ENCODE results near the gene CST6. TPM values are rescaled to one million over a fixed set of nuclear protein-coding genes. Genes with fewer than 3 reads are reported as not detected.

The CST6 gene
- total and polyA plus RNA-seq, 2 experiments from 2014 or later: 4.2 to 8.3 TPM

DNA sequence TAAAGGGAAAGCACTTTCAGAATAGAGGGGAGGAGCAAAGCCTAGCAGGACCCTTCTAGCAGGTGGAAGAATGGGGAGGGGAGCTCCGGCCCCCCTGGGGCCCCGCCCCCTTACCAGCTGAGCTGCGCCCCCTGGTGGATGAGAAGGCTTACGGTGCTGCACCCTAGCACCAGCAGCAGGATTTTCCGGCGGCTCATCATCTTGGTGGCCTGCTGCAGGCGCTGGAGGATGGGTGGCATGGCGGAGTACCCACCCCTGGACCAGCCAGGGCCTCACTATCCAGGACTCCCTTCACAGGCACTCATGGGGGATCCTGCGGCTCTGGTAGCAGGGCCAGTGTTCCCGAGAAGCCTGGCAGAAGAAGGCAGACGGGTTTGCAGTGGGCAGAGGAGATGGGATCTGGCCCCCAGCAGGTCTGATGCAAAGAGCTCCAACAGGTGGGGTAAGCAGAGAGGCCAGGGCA lies 33.4 kb downstream of the CST6 start:
- Mint-ChIP-seq H3K4me3 (peak overlapping the region; percentile 44; the same call in 2 of the 3 replicates), H3K9me3 (no peaks in the 10 kb centered on the region; the same call in 2 of the 3 replicates), H3K27me3 (ENCODE audit: insufficient read depth, low read depth, poor library complexity) (peaks cover 6% of the 10 kb centered on the region), H3K4me1 (peaks cover 34% of the 10 kb centered on the region), H3K27ac (peak overlapping the region; percentile 76; the same call in 1 of the 2 replicates), H3K36me3 (ENCODE audit: low read depth) (peaks cover 24% of the 10 kb centered on the region)
- Histone ChIP-seq H2AFZ (no peak overlapping the region), H3K27me3 (ENCODE audit: insufficient read depth) (no peaks in the 10 kb centered on the region), H4K20me1 (replicated peaks; ENCODE audit: insufficient read depth) (no peaks in the 10 kb centered on the region; the same call in none of the 2 replicates), H3F3A (replicated peaks; ENCODE audit: low read depth) (peaks cover 12% of the 10 kb centered on the region; the same call in 1 of the 2 replicates), H3K9me2 (ENCODE audit: insufficient read depth) (no peaks in the 10 kb centered on the region), H3K27ac (ENCODE audit: low read depth) (no peak overlapping the region), H3K4me2 (0 out of 2 replicates have a peak overlapping the region, but pooled peaks have one; percentile 60), H3K79me2 (replicated peaks; ENCODE audit: insufficient read depth) (0 out of 2 replicates have a peak, but pooled peaks cover 4% of the 10 kb centered on the region), H3K36me3 (ENCODE audit: insufficient read depth) (no peaks in the 10 kb centered on the region), H3K4me3 (no peak overlapping the region), H3K4me1 (ENCODE audit: insufficient read depth) (peaks cover 7% of the 10 kb centered on the region; the same call in 1 of the 2 replicates)
- DNase-seq (ENCODE audit: low spot score): peak; percentile 95
- TF ChIP-seq CREB1 (CRISPR knock-in tag; IDR thresholded peaks at IDR 0.05; ENCODE audit: low read depth) (0 out of 2 replicates have a peak, but pooled peaks have one; percentile 25), ZNF114 (CRISPR knock-in tag; IDR thresholded peaks at IDR 0.05) (no peak), ETS1 (IDR thresholded peaks at IDR 0.05) (no peak), CTCF (conservative IDR thresholded peaks at IDR 0.05; ENCODE audit: low read depth in 2 of 2) (peak; percentile 84 to 91), EZH2 (IDR thresholded peaks at IDR 0.05; ENCODE audit: low read depth, unreplicated experiment) (no peak), EZH2phosphoT487 (IDR thresholded peaks at IDR 0.05; ENCODE audit: unreplicated experiment) (no peak)
- peak; percentile 75 for ATAC-seq

- Histone ChIP-seq H3K27ac (ENCODE audit: low read depth) (no peak overlapping the region), H4K20me1 (replicated peaks; ENCODE audit: insufficient read depth) (no peaks in the 10 kb centered on the region; the same call in none of the 2 replicates), H3F3A (replicated peaks; ENCODE audit: low read depth) (peaks cover 21% of the 10 kb centered on the region; the same call in 1 of the 2 replicates), H3K27me3 (ENCODE audit: insufficient read depth) (no peaks in the 10 kb centered on the region), H3K79me2 (replicated peaks; ENCODE audit: insufficient read depth) (0 out of 2 replicates have a peak, but pooled peaks cover 4% of the 10 kb centered on the region), H3K4me3 (no peak overlapping the region), H3K36me3 (ENCODE audit: insufficient read depth) (no peaks in the 10 kb centered on the region), H3K4me1 (ENCODE audit: insufficient read depth) (peaks cover 16% of the 10 kb centered on the region), H2AFZ (no peak overlapping the region), H3K4me2 (no peak overlapping the region), H3K9me2 (ENCODE audit: insufficient read depth) (no peaks in the 10 kb centered on the region)
- no peaks in the 10 kb centered on the region; the same call in 2 of the 3 replicates for H3K9me3 Mint-ChIP-seq
- peaks cover 12% of the 10 kb centered on the region for H3K27me3 Mint-ChIP-seq (ENCODE audit: insufficient read depth, low read depth, poor library complexity)
- no peak overlapping the region for H3K27ac Mint-ChIP-seq
- H3K36me3 Mint-ChIP-seq (ENCODE audit: low read depth): peaks cover 16% of the 10 kb centered on the region
- ATAC-seq (no peak), DNase-seq (ENCODE audit: low spot score) (no peak)
- H3K4me1 Mint-ChIP-seq: peaks cover 43% of the 10 kb centered on the region
- no peak overlapping the region for H3K4me3 Mint-ChIP-seq
- no peak for TF ChIP-seq POLR2AphosphoS5 (IDR thresholded peaks at IDR 0.05; ENCODE audit: low read depth)
- TF ChIP-seq NANOG (IDR thresholded peaks at IDR 0.05; ENCODE audit: borderline replicate concordance): no peak
- no peak for TF ChIP-seq JUNB (IDR thresholded peaks at IDR 0.05; ENCODE audit: unreplicated experiment)
- TF ChIP-seq ZNF331 (CRISPR knock-in tag; IDR thresholded peaks at IDR 0.05; ENCODE audit: low read depth): no peak
- no peak for TF ChIP-seq EZH2 (IDR thresholded peaks at IDR 0.05; ENCODE audit: low read depth, unreplicated experiment)
- TF ChIP-seq CTCF (conservative IDR thresholded peaks at IDR 0.05; ENCODE audit: low read depth in 2 of 2): no peak
- no peak for TF ChIP-seq ETS1 (IDR thresholded peaks at IDR 0.05)
- no peak for TF ChIP-seq STAT1 (IDR thresholded peaks at IDR 0.05; ENCODE audit: unreplicated experiment)
- no peak for TF ChIP-seq CREB1 (CRISPR knock-in tag; IDR thresholded peaks at IDR 0.05; ENCODE audit: low read depth)
- no peak for TF ChIP-seq ZNF114 (CRISPR knock-in tag; IDR thresholded peaks at IDR 0.05)
- no peak for TF ChIP-seq EZH2phosphoT487 (IDR thresholded peaks at IDR 0.05; ENCODE audit: unreplicated experiment)
- TF ChIP-seq REST (IDR thresholded peaks at IDR 0.05; ENCODE audit: unreplicated experiment): no peak
Observed at GRCh38 chr11:66046901-66047300, 35.1 kb downstream of the CST6 start.
